HG03575 (cell line): Measurements from ENCODE around the gene TSSK6.

ENCODE experiments used
- ATAC-seq: cut with Tn5 transposase; IDR thresholded peaks from one replicate; pipeline ENCODE4 v1.9.1; 2021; ENCODE audit not compliant: unreplicated experiment, insufficient number of reproducible peaks, low FRiP score; ENCODE audit errors: extremely low read depth

The TSSK6 gene

DNA sequence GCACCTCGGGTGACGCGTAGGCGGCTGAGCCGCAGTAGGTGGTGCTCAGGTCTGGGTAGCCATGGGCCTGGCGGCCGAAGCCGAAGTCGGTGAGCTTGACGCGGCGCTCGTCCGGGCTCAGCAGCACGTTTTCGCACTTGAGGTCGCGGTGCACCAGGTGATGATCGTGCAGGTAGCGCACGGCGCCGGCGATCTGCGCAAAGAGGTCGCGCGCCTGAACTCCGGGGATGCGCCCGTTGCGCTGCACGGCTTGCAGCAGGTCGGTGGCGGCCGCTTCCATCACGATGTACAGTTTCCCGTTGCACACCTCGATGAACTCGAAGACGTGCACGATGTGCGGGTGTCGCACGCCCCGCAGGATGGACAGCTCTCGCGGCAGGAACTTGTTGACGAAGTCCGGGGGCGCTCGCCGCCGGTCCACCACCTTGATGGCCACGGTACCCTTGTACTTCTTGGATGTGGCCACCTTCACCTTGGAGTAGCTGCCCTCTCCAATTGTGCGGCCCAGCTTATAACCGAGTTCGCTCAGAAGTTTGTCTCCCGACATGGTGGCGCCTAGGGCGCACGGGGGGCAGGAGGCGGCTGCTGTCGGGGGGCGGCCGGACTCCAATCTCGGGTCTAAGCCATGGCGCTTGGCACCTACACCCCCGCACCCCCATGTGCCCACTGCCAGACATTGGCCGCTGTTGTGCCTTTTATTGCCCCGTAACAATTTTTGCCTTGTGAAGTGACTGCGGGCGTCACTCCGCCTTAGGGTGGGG lies at the start of gene TSSK6:
Gene TSSK6 (minus strand): TSS at position 668 of the 761 bp plus-strand sequence. CDS start 121 bp downstream, at position 547.
- ATAC-seq = no peak

DNA sequence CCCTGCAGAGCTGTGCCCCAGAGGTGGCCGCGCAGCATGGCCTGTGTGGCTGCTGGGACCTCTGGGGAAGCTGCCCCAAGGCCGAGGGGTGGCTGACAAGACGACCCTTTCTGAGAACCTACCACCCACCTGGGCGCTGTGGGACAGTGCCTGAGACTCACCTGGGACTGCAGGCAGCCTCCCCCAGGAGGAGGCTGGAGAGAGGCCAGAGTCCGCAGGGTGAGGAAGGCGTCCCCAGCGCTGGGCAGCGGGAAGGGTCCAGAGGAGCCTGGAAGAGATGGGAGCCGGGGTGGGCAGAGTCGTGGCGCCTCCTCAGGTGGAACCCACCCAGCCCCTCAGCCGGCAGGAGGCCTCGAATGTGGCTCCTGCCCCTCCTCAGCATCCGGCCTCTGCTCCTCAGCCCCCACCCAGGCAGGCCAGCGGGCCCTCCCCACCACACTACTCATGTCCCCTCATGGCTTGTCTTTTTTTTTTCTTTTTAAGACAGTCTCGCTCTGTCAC lies 48.0 kb upstream of the TSSK6 start:
- no peak for ATAC-seq

DNA sequence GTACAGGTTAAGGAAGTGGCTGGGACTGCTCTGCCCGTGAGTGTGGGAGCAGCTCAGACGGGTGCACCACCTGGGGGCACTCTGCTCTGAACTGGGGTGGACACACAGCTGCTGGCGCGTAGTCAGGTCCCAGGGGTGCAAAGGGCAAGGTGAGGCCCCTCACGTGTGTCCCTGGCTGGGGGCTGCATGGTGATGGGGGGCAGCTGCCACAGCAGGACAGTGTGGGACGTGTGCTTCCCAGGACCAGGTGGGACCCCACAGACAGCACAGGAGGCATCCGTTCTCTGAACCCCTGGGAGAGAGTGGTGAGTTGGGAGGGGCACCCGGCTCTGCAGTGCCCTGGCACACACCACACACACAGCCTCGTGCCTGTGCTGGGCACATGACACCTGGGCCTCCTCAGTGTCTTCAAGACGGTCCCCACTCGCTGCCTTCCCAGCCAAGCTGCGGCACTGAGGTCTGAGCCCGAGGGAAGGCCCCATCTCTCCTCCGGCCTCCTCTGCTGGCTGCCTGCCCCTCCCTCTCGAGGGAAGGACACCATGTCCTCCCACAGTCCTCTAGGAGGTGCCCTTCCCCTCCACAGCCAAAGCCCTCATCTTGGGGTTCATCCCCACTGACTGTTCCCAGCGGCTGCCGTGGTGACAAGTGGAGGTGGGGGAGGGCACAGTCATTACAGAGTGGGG lies 47.5 kb upstream of the TSSK6 start:
- no peak for ATAC-seq

DNA sequence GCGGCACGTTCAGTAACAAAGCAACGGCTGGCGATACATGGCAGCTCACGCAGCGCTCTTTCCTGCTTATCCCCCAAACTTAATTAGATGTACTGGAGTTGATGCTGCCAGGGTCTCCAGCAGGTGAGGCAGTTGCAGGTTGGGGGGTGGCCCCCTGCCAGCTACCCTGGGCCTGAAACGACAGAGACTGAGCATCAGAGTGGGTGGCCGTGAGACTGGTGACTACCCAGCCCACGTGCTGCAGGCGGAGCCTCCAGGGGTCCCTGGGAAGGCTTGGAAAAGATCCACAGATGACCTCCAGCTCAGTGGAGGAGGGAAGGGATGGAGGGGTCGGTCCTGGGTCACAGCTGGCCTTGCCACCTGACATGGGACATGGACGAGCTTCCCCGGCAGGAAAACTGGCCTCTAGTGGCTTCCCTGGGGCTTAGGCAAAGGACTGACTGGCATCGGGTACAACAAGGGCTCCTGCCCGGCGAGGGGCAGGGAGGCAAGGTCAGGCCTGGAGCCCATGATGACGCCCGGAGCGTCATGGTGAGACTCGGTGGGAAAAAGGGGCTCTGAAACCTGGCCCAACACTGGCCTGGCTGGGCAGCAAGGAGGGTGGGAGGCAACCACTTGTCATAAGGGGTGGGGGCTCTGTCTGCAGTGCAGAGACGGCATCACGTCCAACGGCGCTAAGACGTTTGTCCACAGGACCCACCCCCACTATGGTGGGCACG lies 46.8 kb upstream of the TSSK6 start:
- no peak for ATAC-seq

DNA sequence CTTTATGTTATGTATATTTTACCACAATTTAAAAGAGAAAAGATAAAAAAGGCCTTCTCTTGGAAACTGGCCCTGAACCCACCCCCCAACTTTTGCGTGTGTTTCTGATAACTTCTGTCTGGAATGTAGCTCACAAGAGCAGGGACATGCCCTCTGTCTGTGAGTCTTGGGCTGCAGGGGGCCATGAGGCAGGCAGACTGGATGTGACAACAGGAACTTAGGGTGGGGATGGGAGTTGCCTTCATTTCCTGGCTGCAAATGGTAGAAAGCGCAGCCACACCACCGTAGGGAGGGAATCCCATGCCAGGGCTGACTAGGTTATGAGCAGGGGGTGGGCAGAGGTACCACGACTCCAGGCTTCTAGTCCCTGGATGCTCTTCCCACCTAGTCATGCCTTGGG lies 44.6 kb upstream of the TSSK6 start:
- no peak for ATAC-seq

DNA sequence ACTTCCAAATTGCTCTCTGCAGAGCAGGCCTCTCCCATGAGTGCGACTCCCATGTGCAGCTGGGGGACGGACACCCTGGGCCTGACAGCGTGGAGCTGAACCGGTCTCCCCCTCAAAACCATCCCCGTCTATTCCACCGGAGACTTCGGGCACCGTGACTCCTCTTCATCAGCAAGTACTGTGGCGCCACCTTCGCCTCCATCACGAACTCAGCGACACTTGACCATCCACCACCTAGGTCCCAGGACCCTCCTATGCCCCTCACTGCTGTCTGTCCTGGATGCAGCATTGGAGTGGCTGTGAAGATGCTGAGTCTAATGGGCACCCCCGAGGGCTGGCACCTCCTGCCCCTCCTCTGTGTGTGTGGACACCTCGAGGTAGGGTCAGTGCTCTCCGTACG lies 43.3 kb upstream of the TSSK6 start:
- no peak for ATAC-seq

DNA sequence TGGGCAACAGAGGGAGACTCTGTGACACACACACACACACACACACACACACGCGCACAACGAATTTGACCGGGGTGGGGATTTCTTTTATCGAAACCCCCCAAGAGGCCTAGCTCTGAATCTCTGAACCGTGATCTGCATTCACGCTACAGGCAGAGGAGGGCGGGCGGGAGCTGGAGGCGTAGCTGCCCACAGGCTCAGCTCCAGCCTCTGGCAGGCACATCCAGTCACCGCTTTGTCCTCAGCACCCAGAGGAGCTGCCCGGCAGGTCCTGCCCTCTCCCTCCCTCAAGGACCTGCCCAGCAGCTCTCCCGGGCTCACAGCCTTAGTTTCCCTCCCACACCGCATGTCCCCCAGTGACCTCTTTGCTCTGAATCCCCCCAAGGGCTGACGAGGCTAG lies 42.7 kb upstream of the TSSK6 start:
- no peak for ATAC-seq

DNA sequence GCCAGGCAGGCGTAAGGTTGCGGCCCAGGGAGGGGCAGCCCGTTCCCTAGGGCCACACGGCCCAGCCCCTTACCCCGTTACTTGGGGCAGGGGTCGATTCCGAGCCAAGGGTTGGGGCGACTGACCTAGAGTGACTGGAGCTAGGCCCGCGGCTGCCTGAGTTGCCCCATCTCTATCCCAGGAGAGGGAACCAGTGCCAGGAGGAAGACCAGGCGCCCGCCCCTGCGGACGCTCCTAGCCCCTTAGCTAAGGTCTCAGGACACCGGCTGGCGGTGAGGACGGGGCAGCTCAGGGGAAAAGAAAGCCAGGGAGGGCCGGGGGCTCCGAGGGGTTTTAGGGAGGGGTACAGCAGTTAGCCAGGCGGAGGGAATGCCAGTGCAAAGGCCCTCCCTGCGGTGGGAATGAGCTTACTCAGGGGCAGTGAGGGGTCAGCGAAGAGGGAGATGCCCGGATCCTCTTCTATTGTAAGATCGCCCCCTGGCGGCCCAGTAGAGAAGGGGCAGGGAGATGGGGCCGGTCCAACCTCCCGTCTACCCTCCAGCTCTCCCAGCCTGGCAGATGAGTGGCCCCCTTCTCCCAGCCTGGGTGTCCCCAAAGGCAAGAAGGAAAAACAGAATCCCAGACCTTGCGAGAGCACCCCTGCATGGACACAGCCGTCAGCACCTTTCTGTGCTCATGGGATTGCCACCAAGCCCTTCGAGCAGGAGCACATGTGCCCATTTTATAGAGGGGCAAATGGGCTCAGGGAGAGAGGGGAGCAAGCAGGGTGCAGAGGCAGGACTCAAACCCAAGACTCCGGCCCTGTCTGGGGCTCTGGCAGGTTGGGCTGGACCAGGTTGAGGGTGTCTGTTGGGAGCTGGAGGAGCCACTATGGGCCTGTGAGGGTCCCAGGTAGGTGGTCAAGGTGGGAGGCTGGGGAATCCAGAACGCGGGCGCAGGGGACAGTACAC lies 39.0 kb upstream of the TSSK6 start:
- ATAC-seq = no peak

DNA sequence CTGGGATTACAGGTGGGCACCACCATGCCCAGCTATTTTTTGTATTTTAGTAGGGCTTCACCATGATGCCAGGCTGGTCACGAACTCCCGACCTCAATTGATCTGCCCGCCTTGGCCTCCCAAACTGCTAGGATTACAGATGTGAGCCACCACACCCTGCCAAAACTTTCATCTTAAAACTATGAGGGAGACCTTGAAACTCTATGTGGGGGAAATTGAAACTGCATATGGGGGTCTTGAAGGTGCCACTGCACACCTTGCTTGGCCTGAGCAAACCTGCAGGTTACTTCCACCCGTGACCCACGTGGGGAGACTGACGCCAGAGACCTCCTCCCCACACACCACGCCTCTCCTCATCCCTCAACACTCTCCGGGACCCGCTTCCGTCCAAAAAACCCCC lies 38.3 kb upstream of the TSSK6 start:
- ATAC-seq = no peak

DNA sequence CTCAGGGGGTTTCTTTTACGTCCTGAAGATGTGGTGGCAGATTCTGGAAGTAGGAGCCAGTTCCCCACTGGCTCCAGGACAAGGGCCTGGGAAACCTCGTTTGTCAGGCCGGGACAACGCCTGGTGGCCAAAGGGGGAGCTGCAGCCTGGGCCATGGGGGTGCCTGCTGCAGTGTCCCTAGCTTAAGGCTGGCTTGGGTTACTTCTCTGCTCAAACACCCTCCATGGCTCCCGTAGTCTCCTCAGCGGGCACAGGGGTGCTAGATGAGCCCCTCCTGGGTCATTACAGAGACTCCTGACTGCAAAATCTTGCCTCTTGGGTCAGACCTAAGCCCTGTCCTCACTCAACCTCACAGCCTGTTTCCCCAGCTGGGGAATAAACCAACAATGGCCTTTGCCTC lies 37.5 kb upstream of the TSSK6 start:
- no peak for ATAC-seq

DNA sequence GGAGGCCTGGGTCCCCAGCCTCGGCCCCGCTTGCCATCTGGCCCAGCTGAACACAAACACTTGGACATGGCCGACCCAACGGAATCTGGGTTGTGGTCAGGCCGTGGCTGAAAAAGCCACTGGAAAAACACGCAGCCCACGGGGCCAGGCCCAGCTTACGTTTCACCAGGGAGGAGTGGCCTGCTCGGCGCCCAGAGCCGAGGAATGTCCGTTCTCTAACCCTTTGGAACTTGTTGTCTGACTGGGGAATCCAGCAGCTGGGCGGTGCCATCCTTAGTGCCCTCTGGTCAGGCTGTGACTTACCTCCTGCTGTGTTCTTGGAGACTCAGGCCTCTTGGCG lies 36.5 kb upstream of the TSSK6 start:
- ATAC-seq = no peak

DNA sequence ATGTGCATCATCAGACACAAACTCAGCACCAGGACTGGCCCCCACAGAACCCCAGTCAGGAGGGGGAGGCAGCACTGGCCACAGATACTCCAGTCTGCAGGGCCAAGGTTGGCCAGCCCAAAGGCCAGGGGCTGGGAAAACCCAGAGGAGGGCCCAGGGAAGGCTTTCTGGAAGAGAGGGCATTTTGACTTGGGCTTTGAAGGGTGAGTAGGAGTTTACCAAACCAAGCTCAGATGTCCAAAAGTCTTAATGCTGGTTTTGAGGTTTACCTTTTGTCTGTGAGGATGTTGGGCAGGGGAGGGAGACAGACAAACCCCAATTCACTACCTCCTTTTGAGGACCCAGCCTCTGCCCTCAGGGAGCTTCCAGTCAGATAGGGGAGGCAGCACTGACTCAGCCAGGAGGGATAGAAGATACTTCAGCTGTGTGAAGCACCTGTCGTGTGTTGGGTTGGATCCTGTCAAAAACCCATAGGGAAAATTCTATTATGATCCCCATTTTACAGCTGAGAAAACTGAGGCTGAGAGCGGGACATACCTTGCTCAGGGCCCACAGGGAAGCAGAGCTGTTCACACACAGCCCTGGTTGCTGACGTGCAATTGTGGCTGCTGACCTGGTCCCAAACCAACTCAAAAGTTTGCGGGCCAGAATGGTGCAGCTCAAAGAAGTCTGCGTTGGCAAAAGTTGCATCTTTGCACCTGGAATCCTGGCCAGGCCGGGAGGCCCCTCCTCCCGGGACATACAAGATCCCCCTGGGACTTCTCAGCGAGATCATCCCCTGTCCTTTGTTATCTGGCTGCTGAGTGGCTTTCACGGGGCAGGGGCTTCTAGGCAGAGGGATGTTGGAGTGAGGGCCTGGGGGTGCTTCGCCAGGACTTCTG lies 35.9 kb upstream of the TSSK6 start:
- no peak for ATAC-seq

DNA sequence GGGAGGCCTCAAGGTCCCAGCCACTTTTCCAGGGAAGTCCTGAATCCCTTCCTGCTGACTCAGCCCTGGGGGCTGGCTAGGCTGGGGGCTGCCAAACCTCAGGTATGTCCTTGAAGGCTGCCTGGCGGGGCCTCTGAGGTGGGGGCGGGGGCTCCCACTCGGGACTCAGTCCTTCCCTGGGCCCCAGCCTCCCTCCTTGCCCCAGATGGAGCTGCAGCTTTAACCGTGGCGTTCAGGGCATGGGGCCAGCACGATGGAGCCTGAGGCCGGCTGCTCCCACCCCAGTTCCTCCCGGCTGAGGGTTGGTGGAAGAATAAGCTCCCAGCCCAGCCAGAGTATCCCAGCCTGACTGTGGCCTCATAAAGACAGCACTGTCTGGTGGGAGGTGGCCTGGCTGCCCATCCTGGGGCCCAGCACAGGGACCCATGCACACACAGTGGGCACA lies 35.2 kb upstream of the TSSK6 start:
- ATAC-seq = no peak

DNA sequence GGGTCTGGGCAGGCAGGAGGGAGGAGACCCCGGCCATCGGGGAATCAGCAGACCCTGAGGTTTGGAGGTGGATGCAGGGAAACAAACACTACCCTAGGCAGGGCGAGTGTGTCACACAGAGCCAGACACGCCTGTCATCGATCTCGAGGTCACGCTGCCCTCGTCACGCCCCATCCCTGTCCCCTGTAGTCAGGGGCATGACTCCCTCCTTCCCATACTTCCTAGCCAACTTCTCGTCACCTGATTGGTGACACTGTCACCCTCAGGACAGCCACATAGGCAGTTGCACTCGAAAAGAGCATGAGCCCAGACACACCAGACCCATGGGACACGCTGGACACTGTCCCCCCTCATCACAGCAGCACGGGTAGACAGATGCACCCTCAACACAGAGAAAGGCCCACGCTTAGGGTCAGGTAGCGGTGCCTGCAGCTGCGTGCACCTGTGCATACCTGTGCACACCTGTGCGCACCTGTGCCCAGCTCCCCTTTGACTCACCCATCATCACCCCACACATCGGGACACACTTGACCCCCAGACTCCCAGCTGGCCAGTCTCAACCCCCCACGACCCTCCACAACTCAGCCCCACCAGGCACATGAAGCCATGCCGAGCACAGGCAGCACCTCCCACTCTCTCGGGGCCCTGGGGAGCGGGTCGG lies 34.6 kb upstream of the TSSK6 start:
- ATAC-seq = no peak

DNA sequence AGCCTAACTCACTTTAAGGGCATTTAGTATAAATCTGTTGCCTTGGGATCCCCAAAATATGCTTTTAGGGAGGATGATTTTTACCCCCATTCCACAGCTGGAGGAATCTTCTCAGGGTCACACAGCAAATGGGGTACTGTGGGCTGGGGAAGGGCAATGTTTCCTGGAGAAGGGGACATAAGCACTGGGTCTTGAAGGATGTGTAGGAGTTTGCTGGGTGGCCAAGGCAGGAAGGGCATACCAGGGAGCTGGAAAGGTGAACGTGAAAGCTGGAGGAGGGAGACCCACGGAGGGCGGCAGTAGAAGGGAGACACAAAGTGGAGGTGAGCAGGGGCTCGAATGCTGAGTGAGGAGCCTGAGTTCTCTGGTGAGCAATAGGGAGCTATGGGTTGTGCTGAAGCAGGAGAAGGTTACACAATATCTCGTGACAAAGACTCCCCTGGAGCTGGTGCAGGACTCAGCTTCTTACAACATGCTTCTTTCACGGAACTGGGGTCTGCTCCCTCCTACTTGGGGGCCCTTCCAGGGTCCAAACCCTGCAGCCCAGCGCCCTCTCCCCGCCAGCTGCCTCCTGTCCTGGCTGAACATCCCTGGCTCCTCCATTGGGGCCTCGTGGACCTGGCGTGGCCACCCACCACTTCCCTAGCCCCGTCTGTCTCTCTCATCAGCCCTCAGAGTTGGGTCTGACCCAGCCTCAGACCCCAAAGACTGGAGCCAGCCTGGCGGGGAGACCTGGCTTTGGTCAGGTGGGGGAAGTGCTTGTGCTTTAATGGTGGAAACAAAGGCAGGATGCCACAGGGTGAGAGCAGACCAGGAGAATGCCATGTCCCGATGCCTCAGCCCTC lies 33.8 kb upstream of the TSSK6 start:
- ATAC-seq = no peak

DNA sequence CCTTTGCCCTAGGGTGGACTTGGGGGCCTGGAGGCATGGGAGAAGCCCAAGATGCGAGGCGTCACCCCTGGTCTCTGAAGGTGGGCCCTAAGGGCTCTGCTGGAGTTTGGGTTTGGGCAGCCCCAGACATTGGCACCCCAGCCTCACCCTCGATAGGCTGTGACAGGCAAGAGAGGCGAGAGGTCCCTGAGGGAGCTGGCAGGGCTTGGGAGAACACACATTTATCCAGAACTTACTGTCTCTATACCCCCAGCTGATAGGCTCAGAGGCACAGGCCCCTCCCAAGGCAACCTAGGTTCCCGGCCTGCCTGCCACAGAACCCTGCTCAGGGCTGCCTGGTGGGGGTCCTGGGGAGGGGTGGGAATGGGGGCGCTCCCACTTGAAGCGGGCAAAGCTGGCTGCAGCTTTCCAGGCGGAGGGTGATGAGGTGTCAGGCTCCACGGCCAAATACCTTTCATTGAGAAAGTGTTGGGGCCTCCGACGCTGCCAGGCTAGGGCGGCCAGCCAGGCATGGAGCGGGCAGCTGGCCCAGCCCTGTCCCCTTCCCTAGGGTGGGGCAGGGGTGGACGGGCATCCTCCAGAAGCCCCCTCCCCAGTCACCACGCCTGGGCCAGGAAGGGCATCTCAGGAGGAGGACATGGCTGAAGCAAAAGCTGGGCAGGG lies 32.5 kb upstream of the TSSK6 start:
- ATAC-seq = no peak
